Stomach (tissue), 9 donors: ENCODE results near the gene BHLHE23. TPM values are rescaled to one million over a fixed set of nuclear protein-coding genes. Genes with fewer than 3 reads are reported as not detected.

Experiments used
- DNase-seq, 2 donors: peaks; one replicate each; pipeline versions ENCODE4 v3.0.0 to v3.0.0-alpha.2; 2013 to 2019
- H3K27ac ChIP-seq, 5 donors: fragments of 200-600 bp in 4 of 5; sonication (generic) in 4 of 5; one replicate each; pipeline ENCODE4 v1.5.1; 2013 to 2019; ENCODE audit warnings: mild to moderate bottlenecking in 1 of 5, moderate library complexity in 1 of 5
- H3K27me3 ChIP-seq, 3 donors: fragments of 200-600 bp; sonication (generic); one replicate each; pipeline ENCODE4 v1.5.1; 2017 to 2019; ENCODE audit warnings: mixed run types in 1 of 3
- H3K36me3 ChIP-seq, 4 donors: fragments of 200-600 bp; sonication (generic); 1 replicate in 3 of 4; 2 replicates in 1 of 4; pipeline ENCODE4 v1.5.1; 2016 to 2019
- H3K4me1 ChIP-seq, 4 donors: fragments of 200-600 bp; sonication (generic); one replicate each; pipeline ENCODE4 v1.5.1; 2016 to 2019
- H3K4me3 ChIP-seq, 4 donors: fragments of 200-600 bp; sonication (generic) in 3 of 4; one replicate each; pipeline ENCODE4 v1.5.1; 2016 to 2019; ENCODE audit warnings: mild to moderate bottlenecking in 1 of 4
- H3K9me3 ChIP-seq, 4 donors: fragments of 200-600 bp; sonication (generic); one replicate each; pipeline ENCODE4 v1.5.1; 2016 to 2019
- EP300 ChIP-seq: sonication (generic); formaldehyde crosslinking; IDR thresholded peaks from one replicate; pipeline ENCODE4 v1.6.1; 2017; ENCODE audit warnings: antibody characterized with exemption
- POLR2A ChIP-seq, 4 donors: fragments of 450-650 bp; IDR thresholded peaks; one replicate each; pipeline ENCODE4 v1.6.1; 2016; ENCODE audit warnings: antibody characterized with exemption in 4 of 4, control low read depth in 2 of 4, mild to moderate bottlenecking in 1 of 4, moderate library complexity in 1 of 4
- POLR2AphosphoS5 ChIP-seq, 3 donors: sonication (generic); formaldehyde crosslinking; IDR thresholded peaks; one replicate each; pipeline ENCODE4 v1.6.1; 2016; ENCODE audit warnings: antibody characterized with exemption in 3 of 3
- WGBS, 5 donors: extraction: QIAGEN DNeasy Blood & Tissue Kit in 3 of 5; methylation state at CpG; one replicate each; pipeline versions ENCODE4 v1.1.5 to v1.1.7; 2013 to 2018; 5-methylcytosine and 5-hydroxymethylcytosine counted together
- intact Hi-C: fragments of 100-400 bp; cut with DNase I; formaldehyde crosslinking; loops from one replicate; pipeline ENCODE4 v1.15.1; 2023; ENCODE audit warnings: low total_unique reads
- polyA plus RNA-seq, 3 donors: library from polyadenylated mRNA; stranded (reverse); fragments of 200-250 nt; gene quantifications; one replicate each; pipeline ENCODE4 v1.2.3, GENCODE V29; 2013
- total RNA-seq, 5 donors: library from RNA; depleted of rRNA; stranded (reverse); fragments of >200 nt; gene quantifications; one replicate each; pipeline versions ENCODE4 v1.1.0 to v1.2.3, GENCODE V29; 2014 to 2016
- TF ChIP-seq, protein P1 (sequence below), 7 experiments: fragments of 450-650 bp in 4 of 7; fragments of 200-600 bp in 3 of 7; sonication (generic) in 3 of 7; IDR thresholded peaks; one replicate each; pipeline ENCODE4 v1.5.1; 2016 to 2019; ENCODE audit warnings: antibody characterized with exemption in 7 of 7, control low read depth in 2 of 7, mild to moderate bottlenecking in 1 of 7
- donor health status: healthy with polysubstance abuse.
- donor health status: Bipolar disorder and iron deficiency.
- donor health status: healthy.

Gene BHLHE23
- total and polyA plus RNA-seq, 8 donors, result 0.55 TPM; not detected in 7

GRCh38 chr20:63033794-63034709 lies 27.3 kb upstream of the BHLHE23 start:
- Histone ChIP-seq H3K9me3 (no peaks in the 10 kb centered on the region), H3K4me3 (no peak overlapping the region), H3K27me3 (peaks cover 4 to 100% (median 79%) of the 10 kb centered on the region in 3 donors), H3K4me1 (peaks cover 0 to 13% (median 10%) of the 10 kb centered on the region in 4 donors), H3K27ac (no peak overlapping the region), H3K36me3 (no peaks in the 10 kb centered on the region)
- 72 to 80% (median 76%) methylated on average over 32 to 33 of the region's 33 CpGs for WGBS, 5 donors
- TF ChIP-seq POLR2A (IDR thresholded peaks at IDR 0.05), result no peak
- TF ChIP-seq POLR2AphosphoS5 (IDR thresholded peaks at IDR 0.05), result no peak
- no peak for TF ChIP-seq EP300
- TF ChIP-seq, protein P1, sequence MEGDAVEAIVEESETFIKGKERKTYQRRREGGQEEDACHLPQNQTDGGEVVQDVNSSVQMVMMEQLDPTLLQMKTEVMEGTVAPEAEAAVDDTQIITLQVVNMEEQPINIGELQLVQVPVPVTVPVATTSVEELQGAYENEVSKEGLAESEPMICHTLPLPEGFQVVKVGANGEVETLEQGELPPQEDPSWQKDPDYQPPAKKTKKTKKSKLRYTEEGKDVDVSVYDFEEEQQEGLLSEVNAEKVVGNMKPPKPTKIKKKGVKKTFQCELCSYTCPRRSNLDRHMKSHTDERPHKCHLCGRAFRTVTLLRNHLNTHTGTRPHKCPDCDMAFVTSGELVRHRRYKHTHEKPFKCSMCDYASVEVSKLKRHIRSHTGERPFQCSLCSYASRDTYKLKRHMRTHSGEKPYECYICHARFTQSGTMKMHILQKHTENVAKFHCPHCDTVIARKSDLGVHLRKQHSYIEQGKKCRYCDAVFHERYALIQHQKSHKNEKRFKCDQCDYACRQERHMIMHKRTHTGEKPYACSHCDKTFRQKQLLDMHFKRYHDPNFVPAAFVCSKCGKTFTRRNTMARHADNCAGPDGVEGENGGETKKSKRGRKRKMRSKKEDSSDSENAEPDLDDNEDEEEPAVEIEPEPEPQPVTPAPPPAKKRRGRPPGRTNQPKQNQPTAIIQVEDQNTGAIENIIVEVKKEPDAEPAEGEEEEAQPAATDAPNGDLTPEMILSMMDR (IDR thresholded peaks at IDR 0.05), result no peak
- DNase-seq, result no peak
- intact Hi-C loops, result no loop called here

DNA sequence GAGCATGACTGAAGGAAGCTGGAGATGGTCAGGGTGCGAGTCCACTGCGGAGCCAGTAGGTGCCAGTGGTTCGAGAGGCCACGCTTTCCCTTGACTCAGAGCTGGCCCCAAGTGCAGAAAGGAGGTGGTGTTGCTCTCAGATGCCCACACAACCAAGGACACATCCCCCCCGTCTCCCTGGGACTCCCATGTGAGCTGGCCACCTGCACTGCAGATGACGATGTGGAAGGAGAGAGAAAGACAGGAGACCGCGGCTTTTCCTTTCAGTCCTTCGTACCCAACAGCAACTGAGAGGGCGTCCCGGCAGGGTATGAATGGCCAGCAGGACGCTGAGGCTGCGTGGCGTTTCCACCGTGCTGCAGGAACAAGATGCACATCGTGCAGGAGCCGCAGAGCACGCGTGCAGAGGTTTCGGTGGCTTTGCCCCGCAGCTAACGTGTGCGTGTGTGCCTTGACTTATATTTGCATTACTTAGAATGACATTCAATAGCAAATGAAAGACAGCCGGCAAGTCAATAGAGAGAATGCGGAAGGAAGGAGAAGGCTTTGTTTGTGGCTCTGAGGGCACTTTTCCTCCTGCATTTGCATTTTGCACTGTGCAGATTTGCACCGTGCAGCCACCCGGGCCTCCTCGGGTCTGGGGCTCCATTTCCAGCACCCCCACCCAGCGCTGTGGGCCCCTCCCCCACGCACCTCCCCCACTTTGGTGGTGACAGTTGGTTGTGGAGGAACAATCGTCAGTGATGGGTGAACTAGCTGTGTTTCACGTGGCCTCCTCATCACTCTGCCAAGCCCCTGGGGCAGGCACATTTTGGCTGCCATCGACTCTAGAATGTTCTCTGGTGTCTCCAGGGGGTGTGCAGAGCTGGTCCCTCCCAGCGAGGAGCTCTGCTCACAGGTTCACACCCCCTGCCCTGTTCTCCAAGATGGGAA lies 26.4 kb upstream of the BHLHE23 start:
- H3K4me3 ChIP-seq, result no peak overlapping the region
- DNase-seq, result no peak
- 8 to 14% (median 9%) methylated on average over 28 to 34 of the region's 34 CpGs for WGBS, 5 donors
- no peaks in the 10 kb centered on the region for H3K9me3 ChIP-seq
- intact Hi-C loops, result no loop called here
- peaks cover 0 to 18% (median 10%) of the 10 kb centered on the region in 4 donors for H3K4me1 ChIP-seq
- H3K27me3 ChIP-seq, result peaks cover 4 to 98% (median 86%) of the 10 kb centered on the region in 3 donors
- no peaks in the 10 kb centered on the region for H3K36me3 ChIP-seq
- no peak overlapping the region for H3K27ac ChIP-seq
- TF ChIP-seq EP300, result no peak
- TF ChIP-seq, protein P1 (IDR thresholded peaks at IDR 0.05), result no peak
- no peak for TF ChIP-seq POLR2A (IDR thresholded peaks at IDR 0.05)
- TF ChIP-seq POLR2AphosphoS5 (IDR thresholded peaks at IDR 0.05), result no peak

DNA sequence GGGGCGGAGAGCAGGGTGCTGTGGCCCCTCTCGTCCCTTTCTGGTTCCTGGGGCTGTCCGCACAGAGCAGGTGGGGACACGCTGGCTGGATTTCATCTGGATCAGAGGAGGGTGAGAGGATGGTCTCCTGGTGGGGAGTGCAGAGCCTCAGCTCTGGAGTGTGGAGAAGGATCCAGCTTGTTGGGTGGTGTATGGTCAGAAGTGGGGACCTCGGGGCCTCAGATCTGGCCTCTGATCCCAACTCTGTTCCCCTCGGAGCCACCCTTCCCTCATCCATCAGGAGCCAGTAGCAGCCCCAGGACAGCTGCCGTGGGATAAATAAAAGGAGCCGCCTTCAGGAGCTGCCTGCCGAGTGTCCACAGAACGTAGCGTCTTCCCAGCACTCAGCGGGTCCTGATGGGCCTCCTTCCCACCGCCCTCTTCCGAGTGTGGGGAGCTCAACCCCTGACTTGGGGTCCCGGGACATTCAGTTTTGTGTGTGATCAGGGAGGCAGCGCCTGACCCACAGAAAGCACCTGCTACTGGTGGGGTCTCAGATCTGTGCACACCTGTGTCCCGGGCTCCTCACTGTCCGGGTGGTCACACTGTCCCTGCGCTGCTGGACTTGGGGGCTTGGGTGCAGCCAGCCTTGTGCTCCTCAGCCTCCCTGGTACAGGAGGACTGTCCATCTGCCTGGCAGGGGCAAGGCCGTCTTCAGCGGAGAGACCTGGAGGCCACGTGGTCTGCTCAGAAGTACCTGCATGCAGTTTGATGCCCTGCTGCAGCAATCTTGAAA lies 25.4 kb upstream of the BHLHE23 start:
- 45 to 65% (median 61%) methylated on average over 11 to 22 of the region's 22 CpGs for WGBS, 5 donors
- DNase-seq, result no peak
- peaks cover 4 to 98% (median 91%) of the 10 kb centered on the region in 3 donors for H3K27me3 ChIP-seq

More for the DNA sequence above, 25.4 kb upstream of the BHLHE23 start:
- Histone ChIP-seq H3K36me3 (no peaks in the 10 kb centered on the region), H3K4me3 (no peak overlapping the region), H3K27ac (no peak overlapping the region), H3K4me1 (peaks cover 0 to 18% (median 10%) of the 10 kb centered on the region in 4 donors), H3K9me3 (no peaks in the 10 kb centered on the region)
- intact Hi-C loops, result no loop called here
- no peak for TF ChIP-seq POLR2AphosphoS5 (IDR thresholded peaks at IDR 0.05)
- TF ChIP-seq EP300, result no peak
- TF ChIP-seq, protein P1 (IDR thresholded peaks at IDR 0.05), result no peak
- TF ChIP-seq POLR2A (IDR thresholded peaks at IDR 0.05), result no peak
